Head of caudate nucleus (tissue), 42 donors: ENCODE results near the gene TCOF1.

ENCODE experiments used
- DNase-seq, 42 donors: peaks; one replicate each; pipeline versions ENCODE4 v3.0.0 to v3.0.0-alpha.2; 2020 to 2021; ENCODE audit warnings: mixed read lengths in 7 of 42
- intact Hi-C: fragments of 100-400 bp; cut with DNase I; formaldehyde crosslinking; loops from one replicate; pipeline ENCODE4 v1.15.0; 2022

Gene TCOF1

DNA sequence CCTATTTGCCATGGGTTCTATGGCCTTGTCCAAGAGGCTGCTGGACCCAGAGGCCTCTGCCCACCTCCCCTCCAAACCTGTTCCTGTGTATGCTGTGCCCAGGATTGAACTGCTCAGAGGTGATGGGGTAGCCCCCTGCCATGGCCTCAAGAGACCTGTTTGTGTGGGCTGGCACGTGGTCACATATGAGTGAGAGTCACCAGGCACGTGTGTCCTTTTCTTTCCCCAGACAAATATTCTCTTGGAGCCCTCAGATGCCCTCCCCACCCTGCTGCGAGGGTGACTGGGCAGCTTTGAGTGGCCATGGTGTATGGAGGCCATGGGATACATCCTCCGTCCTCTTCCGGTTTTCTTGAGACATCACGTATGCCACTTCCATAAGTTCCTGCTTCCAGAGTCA, 10.9 kb upstream of the TCOF1 start:
- DNase-seq, result no peak
- intact Hi-C loops, result no loop called here

DNA sequence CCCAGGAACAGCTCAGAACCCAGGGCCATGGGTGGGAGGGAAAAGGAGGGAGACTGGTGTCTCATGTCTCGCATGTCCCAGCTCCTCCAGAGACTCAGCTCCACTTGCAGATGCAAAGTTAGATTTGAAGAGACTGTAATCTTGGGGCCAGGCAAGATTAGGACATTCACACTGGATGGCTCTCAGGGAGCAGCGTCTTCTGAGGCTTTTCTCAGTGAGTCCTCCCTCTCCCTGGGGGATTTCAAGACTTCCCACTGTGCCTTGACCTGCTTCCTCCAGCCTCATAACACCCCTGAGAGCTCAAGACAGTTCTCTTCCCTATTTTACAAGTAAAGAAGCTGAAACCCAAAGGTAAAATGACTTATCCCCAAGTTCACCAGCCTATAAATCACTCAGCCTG, 10.5 kb upstream of the TCOF1 start:
- intact Hi-C loops, result no loop called here
- DNase-seq, result no peak

DNA sequence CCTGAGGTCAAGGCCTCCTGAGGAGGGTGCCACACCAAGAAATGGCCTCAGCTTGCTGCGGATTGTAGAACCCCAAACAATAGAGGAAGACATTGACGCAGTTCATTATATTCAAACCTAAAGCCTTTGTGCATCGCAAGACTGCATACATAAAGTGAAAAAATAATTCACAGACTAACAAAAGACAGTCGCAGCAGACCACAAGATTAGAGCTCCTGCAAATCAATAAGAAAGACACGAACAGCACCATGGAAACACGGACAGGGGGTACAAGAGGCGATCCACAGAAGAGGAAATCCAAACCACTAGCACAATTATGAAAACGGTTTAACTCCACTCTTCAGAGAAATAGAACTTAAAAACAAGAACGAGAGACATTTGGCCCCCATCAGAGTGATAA, 10.0 kb upstream of the TCOF1 start:
- intact Hi-C loops, result no loop called here
- no peak for DNase-seq

DNA sequence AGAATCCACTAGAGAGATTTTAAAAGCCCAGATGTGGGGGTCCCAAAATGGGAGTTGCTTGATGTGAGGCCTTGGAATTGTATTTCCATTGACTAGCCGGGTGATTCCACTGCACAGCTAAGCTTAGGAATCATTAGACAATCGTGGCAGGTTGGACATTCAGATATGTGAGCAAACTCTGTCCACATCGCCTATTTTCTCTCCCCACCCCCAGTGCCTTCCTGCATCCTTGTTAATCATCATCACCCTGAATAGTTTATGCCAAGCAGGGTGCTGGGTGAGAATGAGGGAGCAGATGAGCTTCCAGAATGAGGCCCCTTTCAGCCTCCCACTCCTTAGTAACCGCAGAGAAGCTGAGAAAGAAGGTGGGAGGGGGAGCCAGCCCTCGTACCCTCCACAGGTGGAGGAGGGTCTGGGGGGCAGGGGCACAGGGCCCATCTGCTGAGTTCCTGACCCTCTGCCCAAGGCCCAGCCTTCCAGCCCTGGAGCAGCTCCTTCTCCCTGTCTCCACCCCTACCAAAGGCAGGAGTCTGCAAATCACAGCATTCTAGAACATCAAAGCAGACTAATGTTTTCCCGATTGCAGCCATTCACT, 7.7 kb upstream of the TCOF1 start:
- intact Hi-C loops, result loop anchor here (2.0 to 10.0 kb wide), 3 partner anchors 77 to 347 kb away; partner anchors contain the start of genes HMGXB3, RPS14 and TIGD6
- peak in 12 of 42 donors; percentile 18 to 48 (median 30) for DNase-seq

DNA sequence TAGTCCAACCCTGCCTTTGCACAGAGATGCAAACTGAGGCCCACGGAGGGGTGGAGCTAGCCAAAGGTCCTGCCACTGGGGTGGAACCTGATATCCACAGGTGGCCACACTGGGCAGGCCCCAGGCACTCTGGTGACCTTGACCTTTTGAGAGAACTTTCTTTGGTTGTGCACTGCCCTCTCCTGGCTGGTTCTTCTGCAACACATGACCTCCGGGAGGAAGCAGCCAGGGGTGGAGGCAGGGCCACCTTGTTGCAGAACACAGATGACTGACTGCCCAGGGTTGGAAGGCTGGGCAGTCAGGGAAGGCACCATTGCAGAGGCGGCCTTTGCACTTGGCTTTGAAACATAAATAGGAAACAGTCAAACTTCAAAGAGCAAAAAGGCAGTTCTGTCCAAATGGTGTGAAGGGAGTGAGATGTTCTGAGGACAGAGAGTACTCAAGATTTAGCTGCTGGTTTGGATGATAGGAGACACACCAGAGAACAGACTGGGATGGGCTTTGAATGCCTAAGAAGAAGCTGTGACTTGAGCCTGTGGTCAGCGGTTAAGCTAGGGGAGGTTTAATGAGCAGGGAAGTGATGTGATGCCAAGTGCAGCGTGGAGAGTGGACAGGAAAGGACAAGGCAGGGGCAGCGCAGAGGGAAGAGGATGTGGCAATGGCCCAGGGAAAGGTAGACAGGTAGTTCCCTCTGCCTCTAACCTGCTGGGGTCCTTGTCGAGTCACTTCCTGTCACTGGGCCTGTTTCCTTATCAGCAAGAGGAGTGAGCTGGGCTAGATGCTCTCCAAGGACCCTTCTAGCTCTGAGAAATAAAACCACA, 6.8 kb upstream of the TCOF1 start:
- DNase-seq, result peak; percentile 67 to 94 (median 85)
- intact Hi-C loops, result loop anchor here (2.0 to 10.0 kb wide), 3 partner anchors 78 to 348 kb away; partner anchors contain the start of genes HMGXB3, RPS14 and TIGD6

DNA sequence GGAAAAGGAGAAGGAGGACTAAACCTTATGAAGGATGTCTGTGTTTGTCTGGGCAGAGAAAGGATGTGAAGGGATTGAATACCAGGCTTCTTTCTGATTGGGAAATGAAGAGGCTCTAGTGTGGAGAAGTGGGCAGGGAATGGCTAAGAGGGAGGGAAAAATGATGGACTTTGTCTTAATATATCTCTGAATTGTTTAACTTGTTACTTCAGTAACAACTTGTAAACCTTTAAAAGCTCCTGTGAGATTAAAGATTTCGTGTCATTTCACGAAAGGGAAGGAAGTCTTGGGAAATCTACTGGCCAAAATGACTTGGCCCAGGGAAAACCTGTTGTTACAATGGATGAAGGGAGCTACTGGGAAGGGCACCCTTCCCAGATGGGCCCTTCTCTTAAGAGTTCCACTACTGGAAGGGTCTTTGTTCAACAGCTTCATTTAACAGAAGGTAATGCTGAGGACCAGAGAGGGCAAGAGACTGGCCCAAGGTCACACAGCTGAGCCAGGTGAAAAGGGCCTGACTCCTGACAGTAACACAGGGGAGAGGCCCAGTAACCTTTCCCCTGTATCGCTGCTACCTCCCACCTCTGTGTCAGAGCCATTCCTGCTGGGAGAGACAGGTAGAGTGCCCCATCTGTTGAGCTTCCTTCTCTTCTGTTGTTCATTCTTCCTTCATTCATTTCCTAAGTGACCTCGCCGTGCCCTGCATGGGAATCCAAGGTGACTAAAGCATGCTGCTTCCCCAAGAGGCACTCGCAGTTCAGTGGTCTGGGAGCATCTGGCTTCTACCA, 5.1 kb upstream of the TCOF1 start:
- DNase-seq, result no peak
- intact Hi-C loops, result loop anchor here (5.0 to 10.0 kb wide), 2 partner anchors 92 to 350 kb away; partner anchors contain the start of genes HMGXB3, RPS14 and TIGD6

DNA sequence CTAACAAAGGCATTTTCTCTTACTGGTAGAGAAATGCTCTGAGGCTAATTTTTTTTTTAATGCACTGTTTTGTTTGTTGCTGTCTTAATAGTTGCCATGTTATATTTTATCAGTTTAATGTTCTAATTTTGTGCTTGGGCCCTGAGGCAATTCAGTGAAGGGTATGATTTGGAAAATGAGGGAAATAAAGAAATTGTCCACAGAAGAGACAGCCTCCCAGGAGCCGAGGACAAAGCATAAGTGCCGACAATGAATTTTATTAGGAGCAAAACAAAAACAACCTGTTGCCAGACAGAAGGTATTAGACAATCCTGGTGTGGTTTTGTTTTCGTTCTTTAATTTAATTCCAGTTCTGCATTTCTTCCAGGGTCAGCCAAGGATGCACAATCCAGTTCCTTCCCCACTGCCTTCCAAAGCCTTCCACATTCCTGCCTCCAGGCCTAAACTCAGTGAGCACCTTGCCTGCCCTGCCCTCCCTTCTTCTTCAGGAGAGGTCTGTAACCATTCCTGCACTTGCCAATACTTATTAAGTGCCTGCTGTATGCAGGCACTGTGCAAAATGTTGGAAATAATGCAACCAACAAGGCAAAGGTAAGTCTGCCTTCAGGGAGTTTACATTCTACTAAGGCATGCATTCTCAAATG, 4.3 kb upstream of the TCOF1 start:
- DNase-seq, result no peak
- intact Hi-C loops, result loop anchor here (5.0 to 10.0 kb wide), 2 partner anchors 92 to 351 kb away; partner anchors contain the start of genes HMGXB3, RPS14 and TIGD6

DNA sequence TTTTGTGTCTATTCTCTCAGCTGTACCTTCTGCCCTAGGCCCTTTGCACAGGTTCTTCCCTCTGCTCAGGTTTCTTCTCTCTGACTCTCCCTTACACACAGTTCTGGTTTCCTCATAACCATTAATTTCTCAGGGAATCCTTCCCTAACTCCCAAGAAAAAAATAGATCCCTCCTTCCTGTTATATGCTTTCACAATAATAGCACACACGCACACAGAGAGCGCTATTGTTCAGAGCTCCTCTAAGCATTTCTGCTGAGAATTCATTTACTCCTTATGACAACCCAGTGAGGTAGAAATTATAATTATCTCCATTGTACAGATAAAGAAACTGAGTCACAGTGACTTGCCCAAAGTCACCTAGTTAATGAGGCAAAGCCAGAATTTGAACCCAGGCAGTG, 1.7 kb upstream of the TCOF1 start:
- intact Hi-C loops, result loop anchor here (10.0 kb wide), 1 partner anchor 89 kb away; the partner anchor contains the start of gene RPS14
- DNase-seq, result no peak

DNA sequence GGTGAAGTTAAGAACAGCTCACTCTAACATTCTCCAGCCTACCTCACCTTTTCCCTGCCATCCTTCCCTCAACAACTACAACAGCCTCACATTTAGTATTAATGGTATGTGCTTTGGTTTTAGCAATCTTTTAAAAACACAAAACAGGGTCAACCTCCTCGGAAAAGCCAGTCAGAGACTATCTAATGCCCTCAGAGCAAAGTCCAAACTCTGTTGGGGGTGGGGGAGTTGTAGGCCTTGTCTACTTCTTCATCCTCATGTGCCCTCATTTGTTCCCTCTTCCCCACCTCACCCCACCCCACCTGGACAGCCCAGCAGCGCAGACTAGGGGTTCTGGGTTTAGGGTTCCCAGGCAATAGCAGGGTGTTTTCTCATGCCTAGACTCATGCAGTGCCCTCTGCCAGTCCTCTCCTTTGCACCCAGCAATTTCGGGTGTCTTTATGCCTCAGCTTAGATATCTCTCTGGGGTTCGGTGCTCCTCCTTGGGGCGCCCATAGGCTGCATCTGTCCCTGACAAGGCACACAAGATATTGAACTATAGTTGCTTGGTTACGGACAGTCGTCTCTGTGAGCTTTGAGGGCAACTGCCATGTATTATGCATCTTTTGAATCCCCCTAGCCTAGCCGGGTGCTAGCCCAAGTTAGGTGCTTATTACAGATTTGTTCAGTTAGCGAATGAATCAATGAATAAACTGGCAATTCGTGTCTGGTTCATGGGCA, 762 bp upstream of the TCOF1 start:
- DNase-seq, result no peak
- intact Hi-C loops, result loop anchor here (10.0 kb wide), 1 partner anchor 88 kb away; the partner anchor contains the start of gene RPS14

DNA sequence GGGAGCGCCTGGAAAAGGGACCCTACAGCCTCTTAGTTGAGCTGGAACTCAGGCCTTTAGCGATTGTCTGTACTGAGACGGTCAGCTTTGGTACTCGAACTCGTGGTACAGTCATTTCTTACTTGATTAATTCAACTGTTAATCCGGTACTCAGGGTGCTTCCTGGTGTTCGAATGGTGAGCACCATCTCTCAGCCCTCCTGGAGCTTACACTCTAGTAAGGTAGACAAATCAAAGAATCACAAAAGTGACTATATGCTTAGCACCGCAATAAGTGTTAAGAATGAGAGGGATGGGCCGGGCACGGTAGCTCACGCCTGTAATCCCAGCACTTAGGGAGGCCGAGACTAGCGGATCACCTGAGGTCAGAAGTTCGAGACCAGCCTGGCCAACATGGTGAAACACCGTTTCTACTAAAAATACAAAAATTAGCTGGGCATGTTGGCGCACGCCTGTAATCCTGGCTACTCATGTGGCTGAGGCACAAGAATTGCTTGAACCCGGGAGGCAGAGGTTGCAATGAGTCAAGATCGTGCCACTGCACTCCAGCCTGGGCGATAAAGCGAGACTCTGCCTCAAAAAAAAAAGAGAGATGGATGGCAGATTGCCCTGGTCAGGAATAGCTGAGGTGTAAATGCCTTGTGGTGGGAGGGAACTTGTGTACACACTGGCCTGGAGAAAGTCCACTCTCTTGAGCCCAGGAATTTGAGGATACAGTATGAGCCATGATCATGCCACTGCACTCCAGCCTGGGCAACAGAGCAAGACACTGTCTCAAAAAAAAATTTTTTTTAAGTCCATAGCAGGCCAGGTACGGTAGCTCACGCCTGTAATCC, 981 bp downstream of the TCOF1 start:
- intact Hi-C loops, result loop anchor here (10.0 kb wide), 1 partner anchor 86 kb away; the partner anchor contains the start of gene RPS14
- no peak for DNase-seq

DNA sequence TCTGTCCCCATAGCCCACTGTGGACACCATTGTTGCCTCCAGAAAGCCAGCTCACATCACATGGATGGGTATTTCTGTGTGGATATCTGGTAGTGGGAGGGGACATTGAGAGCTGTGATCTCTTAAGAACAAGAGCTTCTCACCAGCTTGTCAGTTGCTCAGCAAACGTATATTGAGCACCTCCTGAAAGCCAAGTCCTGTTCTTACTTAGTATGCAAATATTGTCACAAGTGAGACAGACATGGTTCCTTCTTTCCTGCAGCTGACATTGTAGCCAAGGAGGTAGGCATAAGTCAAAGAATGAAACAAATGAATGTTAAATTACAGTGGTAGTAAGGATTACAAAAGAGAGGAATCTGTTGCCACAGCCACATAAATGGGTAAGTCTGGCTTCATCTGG, 3.8 kb downstream of the TCOF1 start:
- intact Hi-C loops, result no loop called here

DNA sequence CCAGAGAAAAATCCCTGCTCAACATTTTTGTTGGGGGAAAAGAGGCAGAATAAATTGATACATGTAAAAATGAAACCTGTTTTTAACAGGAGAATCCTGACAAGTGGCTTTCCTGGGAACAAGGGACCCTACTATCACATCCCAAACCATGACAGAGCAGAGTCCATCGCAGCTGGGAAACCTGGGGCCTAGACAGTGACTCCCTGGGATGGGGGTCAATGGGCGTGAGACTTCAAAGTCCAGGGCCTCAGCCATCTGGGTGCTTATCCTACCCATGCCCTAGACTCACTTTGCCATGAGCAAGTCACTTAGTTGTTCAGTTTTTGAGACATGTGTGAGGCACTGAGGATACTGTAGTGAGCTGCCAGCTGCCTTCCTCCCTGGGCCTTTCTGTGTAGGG, 5.7 kb downstream of the TCOF1 start:
- intact Hi-C loops, result no loop called here
- DNase-seq, result no peak

More for the DNA sequence above, 3.8 kb downstream of the TCOF1 start:
- no peak for DNase-seq

DNA sequence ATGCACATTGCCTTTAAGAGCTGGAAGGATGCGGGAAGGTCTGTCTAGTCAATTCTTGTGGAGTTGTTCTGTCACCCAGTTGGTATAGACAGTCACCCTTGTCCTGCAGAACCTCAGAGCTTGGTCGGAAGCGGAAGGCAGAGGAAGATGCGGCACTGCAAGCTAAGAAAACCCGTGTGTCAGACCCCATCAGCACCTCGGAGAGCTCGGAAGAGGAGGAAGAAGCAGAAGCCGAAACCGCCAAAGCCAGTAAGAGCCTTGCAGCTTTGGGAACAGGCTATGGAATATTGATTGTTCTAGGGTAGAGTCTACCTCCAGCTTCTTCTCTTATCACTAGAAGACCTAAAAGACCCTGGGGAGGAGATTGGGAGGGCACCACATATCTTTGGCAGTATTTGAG, 6.5 kb downstream of the TCOF1 start:
- intact Hi-C loops, result no loop called here
- DNase-seq, result no peak

DNA sequence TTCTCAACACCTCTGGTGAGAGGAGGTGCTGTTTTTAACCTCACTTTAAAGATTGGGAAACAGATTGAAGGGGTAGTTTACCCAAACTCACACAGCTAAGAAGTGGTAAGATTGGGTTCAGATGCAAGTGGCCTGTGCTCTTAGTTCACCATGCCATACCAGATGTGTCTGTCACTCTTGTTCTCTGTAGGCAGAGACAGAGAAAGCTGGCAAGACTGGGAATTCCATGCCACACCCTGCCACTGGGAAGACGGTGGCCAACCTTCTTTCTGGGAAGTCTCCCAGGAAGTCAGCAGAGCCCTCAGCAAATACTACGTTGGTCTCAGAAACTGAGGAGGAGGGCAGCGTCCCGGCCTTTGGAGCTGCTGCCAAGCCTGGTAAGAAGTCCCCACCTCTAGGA, 11.0 kb downstream of the TCOF1 start:
- no peak for DNase-seq
- intact Hi-C loops, result no loop called here

DNA sequence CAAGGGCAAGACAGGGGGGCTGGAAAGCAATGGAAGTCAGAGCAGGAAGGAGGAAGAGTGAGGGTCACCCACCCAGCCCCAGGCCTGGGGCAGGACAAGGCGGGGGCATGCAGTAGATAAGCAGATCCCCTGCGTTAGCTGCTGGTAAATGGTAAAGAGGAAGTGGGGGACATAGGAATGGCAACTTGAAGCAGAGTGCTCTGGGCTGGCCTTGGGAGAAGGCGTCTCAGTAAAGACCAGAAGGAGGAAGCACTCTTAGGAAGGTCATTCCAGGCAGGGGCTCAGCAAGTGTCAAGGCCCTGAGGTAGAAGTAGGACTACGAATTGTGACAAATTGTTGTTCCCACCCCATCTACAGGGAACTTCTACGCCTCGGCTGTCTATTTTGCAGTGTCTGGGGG, 15.1 kb downstream of the TCOF1 start:
- DNase-seq, result no peak
- intact Hi-C loops, result no loop called here

DNA sequence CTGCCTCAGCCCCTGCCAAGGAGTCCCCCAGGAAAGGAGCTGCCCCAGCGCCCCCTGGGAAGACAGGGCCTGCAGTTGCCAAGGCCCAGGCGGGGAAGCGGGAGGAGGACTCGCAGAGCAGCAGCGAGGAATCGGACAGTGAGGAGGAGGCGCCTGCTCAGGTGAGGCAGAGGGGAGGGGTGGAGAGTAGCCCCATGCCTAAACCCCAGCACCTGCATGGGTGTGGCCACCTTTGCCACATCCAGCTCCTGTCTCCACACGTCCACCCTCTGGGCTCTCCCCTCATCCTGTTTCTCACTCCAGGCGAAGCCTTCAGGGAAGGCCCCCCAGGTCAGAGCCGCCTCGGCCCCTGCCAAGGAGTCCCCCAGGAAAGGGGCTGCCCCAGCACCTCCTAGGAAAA, 17.2 kb downstream of the TCOF1 start:
- no peak for DNase-seq
- intact Hi-C loops, result no loop called here
